HFFc6 (cell line): Measurements from ENCODE around the gene VGLL4. TPM values are rescaled to one million over a fixed set of nuclear protein-coding genes. Genes with fewer than 3 reads are reported as not detected.

Source experiments
- DNase-seq: peaks from one replicate; pipeline ENCODE4 v3.0.0-alpha.2; 2018
- H3K27ac Mint-ChIP-seq: 2 replicates; pipeline ENCODE4 v1.8.0; 2020; ENCODE audit warnings: mild to moderate bottlenecking, mixed read lengths
- H3K27me3 Mint-ChIP-seq: 2 replicates; pipeline ENCODE4 v1.8.0; 2021; ENCODE audit warnings: mild to moderate bottlenecking, moderate library complexity, mixed read lengths; ENCODE audit not compliant: insufficient read depth
- H3K36me3 Mint-ChIP-seq: 2 replicates; pipeline ENCODE4 v1.8.0; 2021; ENCODE audit warnings: low read depth, mixed read lengths
- H3K4me1 Mint-ChIP-seq: 2 replicates; pipeline ENCODE4 v1.8.0; 2020; ENCODE audit warnings: low read depth, mixed read lengths
- H3K4me3 Mint-ChIP-seq: 2 replicates; pipeline ENCODE4 v1.8.0; 2020; ENCODE audit warnings: mild to moderate bottlenecking, moderate library complexity, mixed read lengths
- H3K9me3 Mint-ChIP-seq: 2 replicates; pipeline ENCODE4 v1.8.0; 2020; ENCODE audit warnings: mild to moderate bottlenecking, mixed read lengths
- total RNA-seq, 6 experiments: library from RNA; stranded (reverse); fragmentation: NEBNext Ultra II Directional; extraction: Animal tissue kit (Norgen Biotek cat#: 25700); gene quantifications; 2 replicates in 1 of 6; 3 replicates in 5 of 6; pipeline ENCODE4 v1.2.3, GENCODE V29; 2021
- TF ChIP-seq, protein P1 (sequence below): fragments of 200-600 bp; sonication (generic); IDR thresholded peaks from 2 replicates; pipeline ENCODE4 v1.5.0; 2021; ENCODE audit warnings: antibody characterized with exemption, mild to moderate bottlenecking

VGLL4 gene
- total RNA-seq, 6 experiments from 2014 or later: 31.6 to 42.2 (median 33.8) TPM

DNA sequence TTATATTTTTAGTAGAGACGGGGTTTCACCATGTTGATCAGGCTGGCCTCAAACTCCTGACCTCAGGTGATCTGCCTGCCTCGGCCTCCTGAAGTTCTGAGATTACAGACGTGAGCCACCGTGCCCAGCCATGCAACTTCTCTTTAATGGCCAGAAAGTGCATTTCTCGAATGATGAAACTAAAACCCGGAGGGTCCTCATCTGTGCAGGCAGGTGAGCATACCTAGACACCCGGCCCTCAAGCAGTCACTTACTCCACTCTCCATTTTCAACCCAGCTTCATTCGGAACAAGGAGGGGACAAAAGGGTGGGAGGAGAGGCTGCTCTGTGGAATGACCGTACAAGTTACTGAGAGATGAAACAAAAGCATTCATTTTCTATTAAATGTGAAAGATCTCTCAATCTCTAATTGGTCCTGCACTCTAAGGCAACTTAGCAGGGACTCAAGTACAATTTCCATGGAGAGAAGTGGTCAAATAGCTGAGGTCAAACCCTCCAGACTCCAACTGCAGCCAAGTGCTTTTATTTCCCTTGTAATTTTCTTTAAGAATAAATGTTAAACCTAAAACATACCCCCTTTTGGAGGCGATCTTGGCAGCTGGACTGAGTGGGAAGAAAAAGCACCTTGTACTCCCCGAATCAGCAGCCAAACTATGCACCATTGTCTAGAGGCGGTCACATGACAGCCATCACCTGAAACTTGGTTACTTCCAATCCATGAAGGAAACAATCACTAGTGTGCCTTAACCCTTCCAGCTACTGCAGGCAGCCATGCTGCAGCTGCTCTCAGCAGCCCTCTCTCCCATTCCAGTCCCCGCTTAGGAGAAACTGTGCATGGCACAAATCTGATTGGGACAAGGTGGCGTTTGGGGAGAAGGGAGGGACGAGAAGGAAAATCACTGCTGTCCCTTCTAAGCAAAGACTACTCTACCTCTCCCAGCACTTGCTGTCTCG, 62.2 kb downstream of the VGLL4 start:
- Mint-ChIP-seq H3K27ac (peak overlapping the region; percentile 85), H3K4me1 (peaks cover 88% of the 10 kb centered on the region), H3K27me3 (peaks cover 7% of the 10 kb centered on the region), H3K4me3 (peak overlapping the region; percentile 88), H3K36me3 (peaks cover 28% of the 10 kb centered on the region), H3K9me3 (no peaks in the 10 kb centered on the region)
- TF ChIP-seq, protein P1, sequence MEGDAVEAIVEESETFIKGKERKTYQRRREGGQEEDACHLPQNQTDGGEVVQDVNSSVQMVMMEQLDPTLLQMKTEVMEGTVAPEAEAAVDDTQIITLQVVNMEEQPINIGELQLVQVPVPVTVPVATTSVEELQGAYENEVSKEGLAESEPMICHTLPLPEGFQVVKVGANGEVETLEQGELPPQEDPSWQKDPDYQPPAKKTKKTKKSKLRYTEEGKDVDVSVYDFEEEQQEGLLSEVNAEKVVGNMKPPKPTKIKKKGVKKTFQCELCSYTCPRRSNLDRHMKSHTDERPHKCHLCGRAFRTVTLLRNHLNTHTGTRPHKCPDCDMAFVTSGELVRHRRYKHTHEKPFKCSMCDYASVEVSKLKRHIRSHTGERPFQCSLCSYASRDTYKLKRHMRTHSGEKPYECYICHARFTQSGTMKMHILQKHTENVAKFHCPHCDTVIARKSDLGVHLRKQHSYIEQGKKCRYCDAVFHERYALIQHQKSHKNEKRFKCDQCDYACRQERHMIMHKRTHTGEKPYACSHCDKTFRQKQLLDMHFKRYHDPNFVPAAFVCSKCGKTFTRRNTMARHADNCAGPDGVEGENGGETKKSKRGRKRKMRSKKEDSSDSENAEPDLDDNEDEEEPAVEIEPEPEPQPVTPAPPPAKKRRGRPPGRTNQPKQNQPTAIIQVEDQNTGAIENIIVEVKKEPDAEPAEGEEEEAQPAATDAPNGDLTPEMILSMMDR: no peak
- DNase-seq: no peak

DNA sequence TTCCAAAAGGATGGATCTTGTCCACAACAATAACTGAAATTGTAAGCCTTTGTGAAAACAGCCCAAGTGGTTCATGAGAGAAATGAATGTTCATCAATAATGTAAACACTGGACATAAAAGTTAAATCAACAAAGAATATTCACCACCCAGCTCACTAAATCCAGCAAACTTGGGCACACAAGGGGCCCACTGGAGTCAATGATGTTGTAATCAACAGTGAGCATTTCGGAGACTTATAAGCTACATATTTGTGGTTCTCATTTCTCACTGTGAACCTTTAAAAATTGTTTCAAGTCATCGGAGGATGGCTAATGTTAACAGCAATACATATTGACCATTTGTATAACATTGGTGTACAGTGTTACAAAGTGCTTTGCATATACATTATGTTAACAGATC, 63.1 kb downstream of the VGLL4 start:
- TF ChIP-seq, protein P1: no peak
- H3K9me3 Mint-ChIP-seq: no peaks in the 10 kb centered on the region
- H3K36me3 Mint-ChIP-seq: peaks cover 24% of the 10 kb centered on the region
- no peak for DNase-seq
- H3K4me3 Mint-ChIP-seq: no peak overlapping the region
- H3K27ac Mint-ChIP-seq: peak overlapping the region; percentile 65; the same call in 1 of the 2 replicates
- H3K4me1 Mint-ChIP-seq: peaks cover 88% of the 10 kb centered on the region
- peaks cover 7% of the 10 kb centered on the region for H3K27me3 Mint-ChIP-seq

- no peak for DNase-seq
- Mint-ChIP-seq H3K4me1 (peaks cover 73% of the 10 kb centered on the region), H3K4me3 (no peak overlapping the region), H3K27me3 (peaks cover 7% of the 10 kb centered on the region), H3K27ac (no peak overlapping the region), H3K9me3 (no peaks in the 10 kb centered on the region), H3K36me3 (peaks cover 30% of the 10 kb centered on the region)
- TF ChIP-seq, protein P1: no peak
Measured at GRCh38 chr3:11578169-11578568, 65.5 kb downstream of the VGLL4 start.

DNA sequence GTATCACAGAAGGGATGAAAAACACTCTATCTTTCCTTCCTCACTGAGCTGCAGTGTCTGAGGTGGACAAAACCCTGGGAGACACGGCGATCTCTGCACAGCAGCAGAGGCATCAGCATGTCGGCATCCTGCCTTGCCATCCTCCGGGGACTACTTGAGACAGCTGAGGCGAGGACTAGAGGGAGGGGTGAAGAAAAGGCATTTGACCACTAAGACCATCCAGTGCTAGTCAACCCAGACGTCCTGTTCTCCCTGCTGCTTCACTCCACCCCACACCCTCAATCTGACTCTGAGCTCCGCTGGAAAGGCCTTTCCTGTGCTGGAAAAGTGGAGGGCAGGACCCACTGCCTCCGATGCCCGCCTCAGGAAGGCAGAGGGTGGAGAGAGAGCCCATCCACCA, 67.3 kb downstream of the VGLL4 start:
- Mint-ChIP-seq H3K27ac (peak overlapping the region; percentile 44), H3K4me3 (peak overlapping the region; percentile 41; the same call in 1 of the 2 replicates), H3K36me3 (peaks cover 31% of the 10 kb centered on the region)

GRCh38 chr3:11575677-11576076, 68.0 kb downstream of the VGLL4 start:
- Mint-ChIP-seq H3K27me3 (peaks cover 5% of the 10 kb centered on the region), H3K27ac (no peak overlapping the region; the same call in 1 of the 2 replicates), H3K4me1 (peaks cover 68% of the 10 kb centered on the region), H3K9me3 (no peaks in the 10 kb centered on the region), H3K4me3 (no peak overlapping the region), H3K36me3 (peaks cover 35% of the 10 kb centered on the region)
- DNase-seq: no peak
- TF ChIP-seq, protein P1: no peak

More for the DNA sequence above, 67.3 kb downstream of the VGLL4 start:
- Mint-ChIP-seq H3K9me3 (no peaks in the 10 kb centered on the region), H3K4me1 (peaks cover 68% of the 10 kb centered on the region), H3K27me3 (peaks cover 7% of the 10 kb centered on the region)
- TF ChIP-seq, protein P1: no peak
- no peak for DNase-seq
